ENCODE measurements around the gene ZDHHC14.
"Not testable (repeated sequence)": the region's sequence is repeated elsewhere in the genome, so short reads cannot be mapped to it uniquely, and the experiment has no call there.

ZDHHC14 gene

GRCh38 chr6:157380458-157380778, 572 bp upstream of the ZDHHC14 start:
- FAIRE-seq = no peak
- DNase-seq (ENCODE audit: low spot score) = no peak

- FAIRE-seq (no peak), DNase-seq (ENCODE audit: low spot score) (peak; percentile 35)
These were observed 936 bp downstream of the ZDHHC14 start for GRCh38 chr6:157381631-157382621.

- no peak for DNase-seq (ENCODE audit: low spot score)
- FAIRE-seq = no peak
These were observed 1.8 kb downstream of the ZDHHC14 start for GRCh38 chr6:157382821-157383220.

- DNase-seq (ENCODE audit: low spot score) (no peak), FAIRE-seq (no peak)
These were observed 2.5 kb downstream of the ZDHHC14 start for GRCh38 chr6:157383471-157383870.

GRCh38 chr6:157384962-157385361, 4.0 kb downstream of the ZDHHC14 start:
- DNase-seq (ENCODE audit: low spot score); FAIRE-seq: not testable (repeated sequence)

- FAIRE-seq = no peak
- DNase-seq (ENCODE audit: low spot score) = no peak
These were observed 4.5 kb downstream of the ZDHHC14 start for GRCh38 chr6:157385482-157385881.

GRCh38 chr6:157386023-157386422, 5.0 kb downstream of the ZDHHC14 start:
- FAIRE-seq = no peak
- no peak for DNase-seq (ENCODE audit: low spot score)

- DNase-seq (ENCODE audit: low spot score) (no peak), FAIRE-seq (no peak)
These were observed 5.5 kb downstream of the ZDHHC14 start for GRCh38 chr6:157386454-157386853.

GRCh38 chr6:157388924-157389323, 7.9 kb downstream of the ZDHHC14 start:
- no peak for FAIRE-seq
- DNase-seq (ENCODE audit: low spot score) = no peak

GRCh38 chr6:157390273-157391060, 9.5 kb downstream of the ZDHHC14 start:
- no peak for FAIRE-seq
- DNase-seq (ENCODE audit: low spot score) = no peak

- FAIRE-seq (no peak), DNase-seq (ENCODE audit: low spot score) (no peak)
These were observed 12.1 kb downstream of the ZDHHC14 start for GRCh38 chr6:157392927-157393668.

GRCh38 chr6:157393669-157394327, 12.8 kb downstream of the ZDHHC14 start:
- DNase-seq (ENCODE audit: low spot score) (no peak), FAIRE-seq (no peak)

GRCh38 chr6:157395199-157395598, 14.2 kb downstream of the ZDHHC14 start:
- FAIRE-seq; DNase-seq (ENCODE audit: low spot score): not testable (repeated sequence)

GRCh38 chr6:157396026-157396425, 15.0 kb downstream of the ZDHHC14 start:
- FAIRE-seq = no peak

GRCh38 chr6:157397660-157398059, 16.7 kb downstream of the ZDHHC14 start:
- no peak for FAIRE-seq

More at GRCh38 chr6:157396026-157396425, 15.0 kb downstream of the ZDHHC14 start:
- no peak for DNase-seq (ENCODE audit: low spot score)

GRCh38 chr6:157398151-157398550, 17.2 kb downstream of the ZDHHC14 start:
- FAIRE-seq (no peak), DNase-seq (ENCODE audit: low spot score) (no peak)

More at GRCh38 chr6:157397660-157398059, 16.7 kb downstream of the ZDHHC14 start:
- no peak for DNase-seq (ENCODE audit: low spot score)

- DNase-seq (ENCODE audit: low spot score) (no peak), FAIRE-seq (no peak)
These were observed 19.7 kb downstream of the ZDHHC14 start for GRCh38 chr6:157400676-157401075.

- FAIRE-seq (no peak), DNase-seq (ENCODE audit: low spot score) (no peak)
These were observed 20.8 kb downstream of the ZDHHC14 start for GRCh38 chr6:157401734-157402338.

- DNase-seq (ENCODE audit: low spot score) = no peak
- FAIRE-seq = no peak
These were observed 22.2 kb downstream of the ZDHHC14 start for GRCh38 chr6:157402996-157403685.

GRCh38 chr6:157403686-157404051, 22.7 kb downstream of the ZDHHC14 start:
- no peak for FAIRE-seq
- DNase-seq (ENCODE audit: low spot score) = no peak

All from RCC 7860 (cell line).